COLO668 (cell line): ENCODE results near the gene SIAH2.

Experiments
- DNase-seq: peaks from one replicate; lab custom pipeline; 2025; ENCODE audit not compliant: unreplicated experiment; lab: John Stamatoyannopoulos, UW

The SIAH2 gene

GRCh38 chr3:150775001-150775599, 12.1 kb upstream of the SIAH2 start:
- no peak for DNase-seq

- no peak for DNase-seq
Observed at GRCh38 chr3:150773616-150774192, 10.7 kb upstream of the SIAH2 start.

- DNase-seq = no peak
Observed at GRCh38 chr3:150771600-150771999, 8.6 kb upstream of the SIAH2 start.

- DNase-seq = no peak
Observed at GRCh38 chr3:150770681-150771080, 7.7 kb upstream of the SIAH2 start.

- no peak for DNase-seq
Observed at GRCh38 chr3:150766742-150767141, 3.8 kb upstream of the SIAH2 start.

- no peak for DNase-seq
Observed at GRCh38 chr3:150765949-150766720, 3.2 kb upstream of the SIAH2 start.

GRCh38 chr3:150764967-150765366, 2.0 kb upstream of the SIAH2 start:
- no peak for DNase-seq

- DNase-seq = no peak
Observed at GRCh38 chr3:150764566-150764965, 1.6 kb upstream of the SIAH2 start.

GRCh38 chr3:150763841-150764483, 993 bp upstream of the SIAH2 start:
- DNase-seq = peak; percentile 58

GRCh38 chr3:150762662-150763121, 277 bp downstream of the SIAH2 start:
- DNase-seq = no peak

- DNase-seq = peak; percentile 35
Observed at GRCh38 chr3:150761831-150762661, 923 bp downstream of the SIAH2 start.

GRCh38 chr3:150760431-150761200, 2.4 kb downstream of the SIAH2 start:
- no peak for DNase-seq

- no peak for DNase-seq
Observed at GRCh38 chr3:150759947-150760346, 3.0 kb downstream of the SIAH2 start.

- DNase-seq = no peak
Observed at GRCh38 chr3:150759319-150759718, 3.6 kb downstream of the SIAH2 start.

- DNase-seq = no peak
Observed at GRCh38 chr3:150757768-150758167, 5.2 kb downstream of the SIAH2 start.

GRCh38 chr3:150757364-150757763, 5.6 kb downstream of the SIAH2 start:
- DNase-seq = no peak

- no peak for DNase-seq
Observed at GRCh38 chr3:150756491-150757059, 6.4 kb downstream of the SIAH2 start.

- no peak for DNase-seq
Observed at GRCh38 chr3:150755902-150756301, 7.1 kb downstream of the SIAH2 start.

- no peak for DNase-seq
Observed at GRCh38 chr3:150754896-150755295, 8.1 kb downstream of the SIAH2 start.

GRCh38 chr3:150751781-150752263, 11.1 kb downstream of the SIAH2 start:
- peak; percentile 38 for DNase-seq
